Measurements from ENCODE around the gene APOC1.

Gene APOC1

GRCh38 chr19:44957526-44957925, 43.1 kb downstream of the APOC1 start:
- DNase-seq = no peak

- DNase-seq = no peak
Observed at GRCh38 chr19:44958090-44958489, 43.7 kb downstream of the APOC1 start.

GRCh38 chr19:44959691-44960090, 45.3 kb downstream of the APOC1 start:
- no peak for DNase-seq

GRCh38 chr19:44960906-44961728, 46.7 kb downstream of the APOC1 start:
- no peak for DNase-seq

- DNase-seq = no peak
Observed at GRCh38 chr19:44961821-44962220, 47.4 kb downstream of the APOC1 start.

GRCh38 chr19:44968118-44968517, 53.7 kb downstream of the APOC1 start:
- DNase-seq = no peak

GRCh38 chr19:44968670-44969069, 54.3 kb downstream of the APOC1 start:
- no peak for DNase-seq

Measured in femur (tissue), 1 donor.